ENCODE measurements around the gene PILRB. TPM values are rescaled to one million over a fixed set of nuclear protein-coding genes. Genes with fewer than 3 reads are reported as not detected.

Gene PILRB
- total RNA-seq, 1 experiment from 2014 or later = 50.1 TPM

GRCh38 chr7:100378114-100378755, 20.3 kb downstream of the PILRB start:
- TF ChIP-seq CTCF (conservative IDR thresholded peaks at IDR 0.05) = no peak
- H2AFZ ChIP-seq (ENCODE audit: low read length) = no peak overlapping the region
- H4K5ac ChIP-seq (ENCODE audit: insufficient read length, low read depth, low read length) = no peak overlapping the region
- H3K79me1 ChIP-seq (ENCODE audit: insufficient read depth, low read depth, low read length, poor library complexity, severe bottlenecking) = no peaks in the 10 kb centered on the region
- H2BK120ac ChIP-seq (ENCODE audit: low read depth, low read length, poor library complexity, severe bottlenecking) = no peak overlapping the region
- no peaks in the 10 kb centered on the region; the same call in 1 of the 2 replicates for H3K27me3 ChIP-seq (ENCODE audit: insufficient read depth, low read length)
- H4K8ac ChIP-seq (replicated peaks; ENCODE audit: insufficient read length, low read depth, low read length) = no peak overlapping the region
- H2AK5ac ChIP-seq (ENCODE audit: insufficient read length, low read length) = no peak overlapping the region
- Mint-ChIP-seq H3K4me1 (peaks cover 10 to 20% of the 10 kb centered on the region in 2 experiments), H3K27me3 (ENCODE audit: low read depth) (peaks cover 6% of the 10 kb centered on the region; the same call in 1 of the 2 replicates), H3K27ac (no peak overlapping the region), H3K4me3 (no peak overlapping the region), H3K36me3 (ENCODE audit: insufficient read depth in 1 of 3, low read depth in 3 of 3) (peaks cover 0 to 5% (median 3%) of the 10 kb centered on the region in 3 experiments; a peak in 3 of 7 replicates), H3K9me3 (no peaks in the 10 kb centered on the region)
- no peak overlapping the region for H3K9ac ChIP-seq (ENCODE audit: extremely low read depth, insufficient read length, low read length)
- no peak overlapping the region for H3K27ac ChIP-seq (ENCODE audit: insufficient read length, low read depth, low read length)
- no peak overlapping the region for H4K91ac ChIP-seq (ENCODE audit: insufficient read length, low read depth, low read length)
- no peak overlapping the region for H3K23ac ChIP-seq (ENCODE audit: insufficient read length, low read depth, low read length)
- no peak overlapping the region for H3K4me2 ChIP-seq (ENCODE audit: insufficient read depth, insufficient read length, low read length)
- no peaks in the 10 kb centered on the region for H4K20me1 ChIP-seq (ENCODE audit: control insufficient read depth, insufficient read depth, insufficient read length)
- no peak for DNase-seq
- no peak overlapping the region for H3K14ac ChIP-seq (ENCODE audit: insufficient read depth, low read length)
- H3K18ac ChIP-seq (ENCODE audit: insufficient read length, low read depth, low read length) = no peak overlapping the region
- H2BK20ac ChIP-seq (ENCODE audit: low read depth, low read length, poor library complexity, severe bottlenecking) = no peak overlapping the region
- no peak overlapping the region for H2BK12ac ChIP-seq (ENCODE audit: insufficient read length, low read depth, low read length)
- no peak overlapping the region for H2BK15ac ChIP-seq (ENCODE audit: low read depth, low read length)
- no peaks in the 10 kb centered on the region for H3K4me1 ChIP-seq (ENCODE audit: insufficient read depth, low read length)
- H2BK5ac ChIP-seq (ENCODE audit: insufficient read length, low read length) = no peak overlapping the region
- no peak overlapping the region for H3K56ac ChIP-seq (ENCODE audit: insufficient read length, low read depth, low read length)
- H3K9me3 ChIP-seq (ENCODE audit: control insufficient read depth, low read depth, low read length) = no peaks in the 10 kb centered on the region
- WGBS (ENCODE audit: extremely low coverage, insufficient read length, low lambda C conversion rate) = no CpG with 5 or more reads among the region's 4 CpGs
- H3T11ph ChIP-seq (ENCODE audit: low read length) = no peak overlapping the region
- H3K79me2 ChIP-seq (ENCODE audit: insufficient read depth, low read length) = no peaks in the 10 kb centered on the region
- no peak overlapping the region for H3K4ac ChIP-seq (ENCODE audit: low read depth, low read length)
- no peaks in the 10 kb centered on the region for H3K23me2 ChIP-seq (ENCODE audit: insufficient read length, low read depth, low read length, poor library complexity, severe bottlenecking)

All from H9 (cell line).